SK-N-SH treated with all-trans-retinoic acid at 6 μM for 48 hours (cell line): ENCODE measurements around the gene RBFOX1.

Experiments used
- CSDC2 ChIP-seq: fragments of 250-450 bp; sonication (Bioruptor Pico); IDR thresholded peaks from 2 replicates; pipeline ENCODE4 v1.5.0; 2020; ENCODE audit warnings: mild to moderate bottlenecking, moderate library complexity
- SNAI2 ChIP-seq: fragments of 250-450 bp; sonication (Bioruptor Pico); IDR thresholded peaks from 2 replicates; pipeline ENCODE4 v1.5.0; 2020; ENCODE audit warnings: mild to moderate bottlenecking, moderate library complexity
- TOX ChIP-seq: fragments of 250-450 bp; sonication (Bioruptor Pico); IDR thresholded peaks from 2 replicates; pipeline ENCODE4 v1.8.0; 2021; ENCODE audit warnings: mild to moderate bottlenecking, moderate library complexity, borderline replicate concordance
- ZC3H10 ChIP-seq: fragments of 250-450 bp; sonication (Bioruptor Pico); IDR thresholded peaks from 2 replicates; pipeline ENCODE4 v1.5.1; 2021; ENCODE audit warnings: mild to moderate bottlenecking, moderate library complexity
- ZFP3 ChIP-seq: fragments of 250-450 bp; sonication (Bioruptor Pico); IDR thresholded peaks from 2 replicates; pipeline ENCODE4 v1.5.0; 2020; ENCODE audit warnings: mild to moderate bottlenecking, moderate library complexity
- ZFP30 ChIP-seq: fragments of 450-650 bp; formaldehyde crosslinking; IDR thresholded peaks from 2 replicates; pipeline ENCODE4 v1.5.0; 2022; ENCODE audit warnings: mild to moderate bottlenecking, moderate library complexity
- ZNF565 ChIP-seq: fragments of 450-650 bp; formaldehyde crosslinking; conservative IDR thresholded peaks from 2 replicates; pipeline ENCODE4 v1.5.0; 2020; ENCODE audit warnings: low read depth, mild to moderate bottlenecking, moderate library complexity
- ZNF70 ChIP-seq: fragments of 450-650 bp; formaldehyde crosslinking; IDR thresholded peaks from 2 replicates; pipeline ENCODE4 v1.5.0; 2020; ENCODE audit warnings: mild to moderate bottlenecking, moderate library complexity
- TF ChIP-seq, protein P1 (sequence below): fragments of 250-450 bp; sonication (Bioruptor Pico); IDR thresholded peaks from 2 replicates; pipeline ENCODE4 v1.8.0; 2021; ENCODE audit warnings: low read depth, mild to moderate bottlenecking, moderate library complexity, borderline replicate concordance
- TF ChIP-seq, protein P2 (sequence below): fragments of 250-450 bp; sonication (Bioruptor Pico); IDR thresholded peaks from 2 replicates; pipeline ENCODE4 v1.5.1; 2021; ENCODE audit warnings: mild to moderate bottlenecking, moderate library complexity
- TF ChIP-seq, protein P3 (sequence below): fragments of 250-450 bp; sonication (Bioruptor Pico); IDR thresholded peaks from 2 replicates; pipeline ENCODE4 v1.5.1; 2020; ENCODE audit warnings: low read depth, mild to moderate bottlenecking, moderate library complexity

DNA sequence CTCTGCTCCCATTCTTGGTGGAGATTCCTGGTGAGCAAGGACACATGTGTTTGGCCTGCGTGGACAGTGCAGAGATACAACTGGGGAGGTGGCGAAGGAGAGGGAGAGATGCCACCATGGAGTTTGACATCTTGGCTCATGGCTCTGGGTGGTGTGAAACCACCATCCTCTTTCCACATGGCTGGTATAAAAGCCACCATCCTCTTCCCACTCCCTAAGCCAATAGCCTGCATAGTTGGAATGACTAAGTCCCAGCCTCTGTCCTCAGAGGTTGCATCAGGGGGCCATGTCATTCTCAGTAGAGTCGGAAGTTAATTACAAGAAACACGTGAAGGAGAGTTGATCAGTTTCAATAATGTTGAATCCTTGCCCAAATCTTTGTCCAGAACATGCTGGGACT lies 10.0 kb downstream of the RBFOX1 start:
- TF ChIP-seq ZC3H10 (CRISPR knock-in tag) = no peak
- TF ChIP-seq ZNF565 = no peak
- TF ChIP-seq SNAI2 (CRISPR knock-in tag) = no peak
- no peak for TF ChIP-seq ZFP3
- TF ChIP-seq, protein P1, sequence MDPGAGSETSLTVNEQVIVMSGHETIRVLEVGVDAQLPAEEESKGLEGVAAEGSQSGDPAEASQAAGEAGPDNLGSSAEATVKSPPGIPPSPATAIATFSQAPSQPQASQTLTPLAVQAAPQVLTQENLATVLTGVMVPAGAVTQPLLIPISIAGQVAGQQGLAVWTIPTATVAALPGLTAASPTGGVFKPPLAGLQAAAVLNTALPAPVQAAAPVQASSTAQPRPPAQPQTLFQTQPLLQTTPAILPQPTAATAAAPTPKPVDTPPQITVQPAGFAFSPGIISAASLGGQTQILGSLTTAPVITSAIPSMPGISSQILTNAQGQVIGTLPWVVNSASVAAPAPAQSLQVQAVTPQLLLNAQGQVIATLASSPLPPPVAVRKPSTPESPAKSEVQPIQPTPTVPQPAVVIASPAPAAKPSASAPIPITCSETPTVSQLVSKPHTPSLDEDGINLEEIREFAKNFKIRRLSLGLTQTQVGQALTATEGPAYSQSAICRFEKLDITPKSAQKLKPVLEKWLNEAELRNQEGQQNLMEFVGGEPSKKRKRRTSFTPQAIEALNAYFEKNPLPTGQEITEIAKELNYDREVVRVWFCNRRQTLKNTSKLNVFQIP (CRISPR knock-in tag) = no peak
- TF ChIP-seq ZFP30 (CRISPR knock-in tag) = no peak
- no peak for TF ChIP-seq TOX (CRISPR knock-in tag)
- TF ChIP-seq, protein P2, sequence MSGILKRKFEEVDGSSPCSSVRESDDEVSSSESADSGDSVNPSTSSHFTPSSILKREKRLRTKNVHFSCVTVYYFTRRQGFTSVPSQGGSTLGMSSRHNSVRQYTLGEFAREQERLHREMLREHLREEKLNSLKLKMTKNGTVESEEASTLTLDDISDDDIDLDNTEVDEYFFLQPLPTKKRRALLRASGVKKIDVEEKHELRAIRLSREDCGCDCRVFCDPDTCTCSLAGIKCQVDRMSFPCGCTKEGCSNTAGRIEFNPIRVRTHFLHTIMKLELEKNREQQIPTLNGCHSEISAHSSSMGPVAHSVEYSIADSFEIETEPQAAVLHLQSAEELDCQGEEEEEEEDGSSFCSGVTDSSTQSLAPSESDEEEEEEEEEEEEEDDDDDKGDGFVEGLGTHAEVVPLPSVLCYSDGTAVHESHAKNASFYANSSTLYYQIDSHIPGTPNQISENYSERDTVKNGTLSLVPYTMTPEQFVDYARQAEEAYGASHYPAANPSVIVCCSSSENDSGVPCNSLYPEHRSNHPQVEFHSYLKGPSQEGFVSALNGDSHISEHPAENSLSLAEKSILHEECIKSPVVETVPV (CRISPR knock-in tag) = no peak
- TF ChIP-seq ZNF70 (CRISPR knock-in tag) = no peak
- no peak for TF ChIP-seq CSDC2 (CRISPR knock-in tag)
- TF ChIP-seq, protein P3, sequence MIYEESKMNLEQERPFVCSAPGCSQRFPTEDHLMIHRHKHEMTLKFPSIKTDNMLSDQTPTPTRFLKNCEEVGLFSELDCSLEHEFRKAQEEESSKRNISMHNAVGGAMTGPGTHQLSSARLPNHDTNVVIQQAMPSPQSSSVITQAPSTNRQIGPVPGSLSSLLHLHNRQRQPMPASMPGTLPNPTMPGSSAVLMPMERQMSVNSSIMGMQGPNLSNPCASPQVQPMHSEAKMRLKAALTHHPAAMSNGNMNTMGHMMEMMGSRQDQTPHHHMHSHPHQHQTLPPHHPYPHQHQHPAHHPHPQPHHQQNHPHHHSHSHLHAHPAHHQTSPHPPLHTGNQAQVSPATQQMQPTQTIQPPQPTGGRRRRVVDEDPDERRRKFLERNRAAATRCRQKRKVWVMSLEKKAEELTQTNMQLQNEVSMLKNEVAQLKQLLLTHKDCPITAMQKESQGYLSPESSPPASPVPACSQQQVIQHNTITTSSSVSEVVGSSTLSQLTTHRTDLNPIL = no peak
